HG03520 (cell line): ENCODE data around the gene ACACB.

Experiments used
- ATAC-seq: cut with Tn5 transposase; IDR thresholded peaks from one replicate; pipeline ENCODE4 v1.9.1; 2021; ENCODE audit warnings: mild to moderate bottlenecking, moderate library complexity; ENCODE audit not compliant: unreplicated experiment

The ACACB gene

DNA sequence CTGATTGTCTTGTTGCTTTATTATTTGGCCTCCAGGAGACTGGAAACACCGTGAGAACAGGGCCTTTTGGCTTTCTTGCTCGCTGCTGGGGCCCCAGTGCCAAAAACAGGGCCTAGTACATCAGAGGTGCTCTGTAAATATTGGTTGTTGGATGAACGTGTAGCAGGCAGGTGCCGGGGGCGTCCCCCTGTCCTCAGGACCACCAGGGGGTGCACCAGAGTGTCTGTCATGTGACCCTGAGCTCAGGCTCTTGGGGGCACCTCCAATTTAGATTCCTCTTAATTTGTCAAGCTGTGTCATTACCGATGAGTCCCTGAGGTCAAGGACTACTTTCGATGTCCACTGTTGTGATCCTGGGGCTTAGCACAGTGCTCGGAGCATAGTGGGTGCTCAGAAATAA, 87.1 kb downstream of the ACACB start:
- no peak for ATAC-seq

DNA sequence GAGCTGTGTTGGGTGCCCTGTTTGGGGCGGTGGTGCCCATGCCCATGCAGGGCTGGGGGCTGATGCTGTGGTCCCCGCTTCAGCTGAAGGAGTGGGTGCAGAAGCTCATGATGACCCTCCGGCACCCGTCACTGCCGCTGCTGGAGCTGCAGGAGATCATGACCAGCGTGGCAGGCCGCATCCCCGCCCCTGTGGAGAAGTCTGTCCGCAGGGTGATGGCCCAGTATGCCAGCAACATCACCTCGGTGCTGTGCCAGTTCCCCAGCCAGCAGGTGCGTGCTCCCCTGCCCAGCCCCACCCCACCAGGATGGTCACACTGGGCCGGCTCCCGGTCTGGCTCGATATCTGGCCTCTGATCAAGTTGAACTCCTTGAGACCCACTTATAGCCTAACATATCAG, 92.7 kb downstream of the ACACB start:
- ATAC-seq = no peak

DNA sequence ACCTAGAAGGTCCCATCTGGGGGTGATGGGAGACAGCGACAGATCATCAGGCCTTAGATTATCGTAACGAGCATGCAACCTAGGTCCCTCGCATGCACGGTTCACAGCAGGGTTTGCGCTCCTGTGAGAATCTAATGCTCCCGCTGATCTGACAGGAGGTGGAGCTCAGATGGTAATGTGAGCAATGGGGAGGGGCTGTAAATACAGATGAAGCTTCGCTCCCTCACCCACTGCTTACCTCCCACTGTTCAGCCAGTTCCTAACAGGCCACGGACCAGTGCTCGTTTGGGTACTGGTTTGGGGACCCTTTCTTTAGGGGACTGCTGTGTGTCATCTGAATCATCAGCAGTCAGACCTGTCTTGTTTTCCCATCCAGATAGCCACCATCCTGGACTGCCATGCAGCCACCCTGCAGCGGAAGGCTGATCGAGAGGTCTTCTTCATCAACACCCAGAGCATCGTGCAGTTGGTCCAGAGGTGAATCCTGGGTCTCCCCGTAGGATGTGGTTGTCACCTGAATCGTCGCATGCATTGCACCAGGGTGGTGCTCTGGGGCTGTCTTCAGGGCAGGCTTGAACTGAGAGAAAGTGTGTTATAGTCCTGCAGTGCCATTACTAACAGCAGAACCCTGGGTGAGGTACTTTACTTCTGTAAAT, 96.2 kb downstream of the ACACB start:
- ATAC-seq = no peak

GRCh38 chr12:109214131-109214530, 97.7 kb downstream of the ACACB start:
- no peak for ATAC-seq

GRCh38 chr12:109218996-109219395, 102.6 kb downstream of the ACACB start:
- no peak for ATAC-seq

DNA sequence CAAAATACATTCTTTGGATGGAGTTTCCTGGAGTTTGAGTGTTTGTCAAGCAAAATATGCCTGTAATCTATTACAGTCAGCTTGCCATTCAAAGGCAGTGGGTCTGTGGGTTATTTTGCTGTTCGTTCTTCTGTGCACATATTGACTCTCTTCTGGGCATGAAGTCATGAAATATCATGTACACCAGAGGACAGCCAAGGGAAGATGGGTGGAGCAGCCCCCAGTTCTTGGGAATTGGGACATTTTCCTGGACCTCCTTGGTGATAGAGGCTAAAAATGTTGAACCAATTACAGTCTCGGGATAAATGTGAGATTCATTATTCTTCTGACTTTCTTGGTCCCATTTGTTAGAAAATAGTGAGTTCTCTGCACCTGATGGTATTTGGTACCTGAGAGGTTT, 103.6 kb downstream of the ACACB start:
- no peak for ATAC-seq

- ATAC-seq = no peak
Measured at GRCh38 chr12:109221277-109221931, 105.0 kb downstream of the ACACB start.

- ATAC-seq = no peak
Measured at GRCh38 chr12:109222062-109222461, 105.7 kb downstream of the ACACB start.

GRCh38 chr12:109222496-109222895, 106.1 kb downstream of the ACACB start:
- ATAC-seq = no peak

- no peak for ATAC-seq
Measured at GRCh38 chr12:109223211-109223610, 106.8 kb downstream of the ACACB start.

GRCh38 chr12:109223868-109224267, 107.5 kb downstream of the ACACB start:
- no peak for ATAC-seq

GRCh38 chr12:109228664-109229063, 112.3 kb downstream of the ACACB start:
- no peak for ATAC-seq

- ATAC-seq = no peak
Measured at GRCh38 chr12:109230193-109230592, 113.8 kb downstream of the ACACB start.

GRCh38 chr12:109232731-109233130, 116.3 kb downstream of the ACACB start:
- ATAC-seq = no peak

- no peak for ATAC-seq
Measured at GRCh38 chr12:109234012-109234411, 117.6 kb downstream of the ACACB start.

GRCh38 chr12:109236257-109236656, 119.9 kb downstream of the ACACB start:
- ATAC-seq = no peak

DNA sequence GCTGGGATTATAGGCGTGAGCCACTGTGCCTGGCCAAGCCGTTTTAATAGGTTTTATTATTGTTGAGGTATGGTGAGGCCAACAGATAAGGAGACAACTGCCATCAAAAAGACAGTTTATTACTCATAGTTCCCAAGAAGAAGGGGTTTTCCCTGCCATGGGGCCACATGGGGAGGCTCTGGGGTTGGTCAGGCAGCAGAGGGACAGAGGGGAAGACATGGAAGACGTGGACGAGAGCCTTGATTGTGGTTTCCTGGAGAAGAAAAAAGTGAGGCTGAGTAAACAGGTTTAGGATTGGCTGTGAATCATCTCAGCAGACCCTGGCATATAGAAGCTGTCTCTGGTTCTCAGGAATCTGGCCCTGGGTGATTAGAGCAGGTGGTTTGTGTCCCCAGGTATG, 122.8 kb downstream of the ACACB start:
- no peak for ATAC-seq

- ATAC-seq = no peak
Measured at GRCh38 chr12:109239691-109240090, 123.3 kb downstream of the ACACB start.

- ATAC-seq = no peak
Measured at GRCh38 chr12:109240365-109240764, 124.0 kb downstream of the ACACB start.

DNA sequence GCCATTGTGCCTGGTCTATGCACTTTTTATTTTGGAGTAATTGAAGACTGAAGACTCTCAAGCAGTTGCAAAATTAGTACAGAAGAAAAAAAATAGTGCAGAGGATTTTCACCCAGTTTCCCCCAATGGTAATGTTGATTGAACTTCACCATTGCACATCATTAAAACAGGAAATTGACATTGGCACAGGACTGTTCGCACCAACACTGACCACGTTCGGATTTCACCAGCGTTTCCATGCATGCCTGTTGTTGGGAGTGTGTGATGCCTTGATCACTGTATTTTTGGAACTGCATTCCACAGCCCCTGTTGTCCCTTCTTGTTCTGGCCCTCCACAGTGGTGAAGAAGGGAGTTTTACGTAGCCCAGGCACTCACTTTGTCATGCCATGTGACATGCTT, 125.5 kb downstream of the ACACB start:
- no peak for ATAC-seq

DNA sequence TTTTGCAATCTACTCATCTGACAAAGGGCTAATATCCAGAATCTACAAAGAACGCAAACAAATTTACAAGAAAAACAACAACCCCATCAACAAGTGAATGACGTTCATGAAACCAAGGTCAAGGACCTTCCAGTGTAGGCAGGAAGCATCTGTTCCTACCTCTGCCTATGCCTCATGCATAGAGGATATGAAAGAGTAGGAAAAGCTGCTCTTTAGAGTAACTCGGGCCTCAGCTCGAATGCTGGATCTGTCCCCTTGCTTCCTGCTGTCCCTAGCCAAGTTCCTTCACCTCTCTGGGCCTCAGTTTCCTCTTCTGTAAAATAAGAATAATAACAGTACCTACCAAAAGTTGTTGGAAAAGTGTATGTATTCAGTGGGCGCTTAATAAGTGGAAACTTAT, 127.7 kb downstream of the ACACB start:
- no peak for ATAC-seq

- no peak for ATAC-seq
Measured at GRCh38 chr12:109246221-109246620, 129.8 kb downstream of the ACACB start.
